ENCODE measurements around the gene TF.
"Not testable (repeated sequence)": the region's sequence is repeated elsewhere in the genome, so short reads cannot be mapped to it uniquely, and the experiment has no call there.

Gene TF

GRCh38 chr3:133767607-133768006 is 21.4 kb downstream of the TF start:
- no peak for DNase-seq

- no peak for DNase-seq
These were observed 23.3 kb downstream of the TF start for GRCh38 chr3:133769536-133769935.

- no peak for DNase-seq
These were observed 27.5 kb downstream of the TF start for GRCh38 chr3:133773732-133774131.

- DNase-seq: no peak
These were observed 29.1 kb downstream of the TF start for GRCh38 chr3:133775309-133775708.

- DNase-seq: no peak
These were observed 29.6 kb downstream of the TF start for GRCh38 chr3:133775835-133776234.

- no peak for DNase-seq
These were observed 30.7 kb downstream of the TF start for GRCh38 chr3:133776794-133777438.

- DNase-seq: no peak
These were observed 31.8 kb downstream of the TF start for GRCh38 chr3:133777807-133778568.

- DNase-seq: no peak
These were observed 33.5 kb downstream of the TF start for GRCh38 chr3:133779626-133780203.

- DNase-seq: not testable (repeated sequence)
These were observed 34.6 kb downstream of the TF start for GRCh38 chr3:133780756-133781155.

- no peak for DNase-seq
These were observed 35.4 kb downstream of the TF start for GRCh38 chr3:133781570-133781969.

GRCh38 chr3:133782454-133782853 is 36.3 kb downstream of the TF start:
- DNase-seq: no peak

- no peak for DNase-seq
These were observed 37.6 kb downstream of the TF start for GRCh38 chr3:133783762-133784161.

- no peak for DNase-seq
These were observed 41.8 kb downstream of the TF start for GRCh38 chr3:133788024-133788423.

GRCh38 chr3:133792171-133792763 is 46.1 kb downstream of the TF start:
- no peak for DNase-seq

GRCh38 chr3:133797396-133798105 is 51.4 kb downstream of the TF start:
- no peak for DNase-seq

GRCh38 chr3:133799794-133800585 is 53.8 kb downstream of the TF start:
- DNase-seq: no peak

- no peak for DNase-seq
These were observed 57.3 kb downstream of the TF start for GRCh38 chr3:133803469-133803868.

GRCh38 chr3:133804896-133805295 is 58.7 kb downstream of the TF start:
- DNase-seq: no peak

GRCh38 chr3:133805384-133805701 is 59.1 kb downstream of the TF start:
- DNase-seq: no peak

- peak; percentile 96 for DNase-seq
These were observed 59.7 kb downstream of the TF start, which contains the start of gene SRPRB for GRCh38 chr3:133805702-133806475. SRPRB (plus strand) TSS chr3:133805815; CDS start chr3:133805849, 34 bp downstream.

- no peak for DNase-seq
These were observed 66.7 kb downstream of the TF start for GRCh38 chr3:133812872-133813271.

GRCh38 chr3:133815386-133815785 is 69.2 kb downstream of the TF start:
- no peak for DNase-seq
